ENCODE measurements around the gene EYS.

DNA sequence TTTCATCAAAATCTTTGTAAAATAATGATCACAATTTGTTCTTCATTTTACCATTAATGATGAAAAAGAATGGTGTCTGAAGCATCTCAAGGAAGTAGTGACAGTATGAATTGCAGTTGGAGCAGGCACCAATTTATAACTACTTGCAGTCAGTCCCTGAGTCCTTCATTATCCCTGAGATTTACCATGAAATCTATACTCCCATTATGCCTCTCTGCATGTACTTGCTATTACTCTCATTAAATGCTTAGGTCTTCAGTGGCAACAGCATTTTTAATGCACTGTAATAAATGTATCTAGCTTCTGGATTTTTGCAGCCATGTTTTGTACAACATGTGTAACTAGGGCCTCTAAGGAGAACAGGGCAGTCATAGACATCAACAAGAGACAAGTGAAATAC, 708.8 kb downstream of the EYS start:
- TF ChIP-seq, protein P1, sequence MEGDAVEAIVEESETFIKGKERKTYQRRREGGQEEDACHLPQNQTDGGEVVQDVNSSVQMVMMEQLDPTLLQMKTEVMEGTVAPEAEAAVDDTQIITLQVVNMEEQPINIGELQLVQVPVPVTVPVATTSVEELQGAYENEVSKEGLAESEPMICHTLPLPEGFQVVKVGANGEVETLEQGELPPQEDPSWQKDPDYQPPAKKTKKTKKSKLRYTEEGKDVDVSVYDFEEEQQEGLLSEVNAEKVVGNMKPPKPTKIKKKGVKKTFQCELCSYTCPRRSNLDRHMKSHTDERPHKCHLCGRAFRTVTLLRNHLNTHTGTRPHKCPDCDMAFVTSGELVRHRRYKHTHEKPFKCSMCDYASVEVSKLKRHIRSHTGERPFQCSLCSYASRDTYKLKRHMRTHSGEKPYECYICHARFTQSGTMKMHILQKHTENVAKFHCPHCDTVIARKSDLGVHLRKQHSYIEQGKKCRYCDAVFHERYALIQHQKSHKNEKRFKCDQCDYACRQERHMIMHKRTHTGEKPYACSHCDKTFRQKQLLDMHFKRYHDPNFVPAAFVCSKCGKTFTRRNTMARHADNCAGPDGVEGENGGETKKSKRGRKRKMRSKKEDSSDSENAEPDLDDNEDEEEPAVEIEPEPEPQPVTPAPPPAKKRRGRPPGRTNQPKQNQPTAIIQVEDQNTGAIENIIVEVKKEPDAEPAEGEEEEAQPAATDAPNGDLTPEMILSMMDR (IDR thresholded peaks at IDR 0.05 in 2 of 3, conservative IDR thresholded peaks at IDR 0.05 in 1 of 3; ENCODE audit: borderline replicate concordance in 1 of 3, insufficient read depth in 1 of 3, low read depth in 2 of 3, low read length in 2 of 3), result no peak
- TF ChIP-seq EZH2 (IDR thresholded peaks at IDR 0.05) (no peak), POLR2AphosphoS5 (IDR thresholded peaks at IDR 0.05; ENCODE audit: low read depth, low read length) (no peak), YY1 (IDR thresholded peaks at IDR 0.05; ENCODE audit: extremely low read depth, insufficient replicate concordance, low read depth, low read length) (no peak)
